ENCODE results near the gene CDC42BPA. TPM values are rescaled to one million over a fixed set of nuclear protein-coding genes. Genes with fewer than 3 reads are reported as not detected.
"Not testable (repeated sequence)": the region's sequence is repeated elsewhere in the genome, so short reads cannot be mapped to it uniquely, and the experiment has no call there.

Gene CDC42BPA
- total and polyA plus RNA-seq, 2 of the 8 experiments (the other 6 are each of a cell fraction or from before 2014, with no cell fraction given), result 7.1 to 28.5 TPM

DNA sequence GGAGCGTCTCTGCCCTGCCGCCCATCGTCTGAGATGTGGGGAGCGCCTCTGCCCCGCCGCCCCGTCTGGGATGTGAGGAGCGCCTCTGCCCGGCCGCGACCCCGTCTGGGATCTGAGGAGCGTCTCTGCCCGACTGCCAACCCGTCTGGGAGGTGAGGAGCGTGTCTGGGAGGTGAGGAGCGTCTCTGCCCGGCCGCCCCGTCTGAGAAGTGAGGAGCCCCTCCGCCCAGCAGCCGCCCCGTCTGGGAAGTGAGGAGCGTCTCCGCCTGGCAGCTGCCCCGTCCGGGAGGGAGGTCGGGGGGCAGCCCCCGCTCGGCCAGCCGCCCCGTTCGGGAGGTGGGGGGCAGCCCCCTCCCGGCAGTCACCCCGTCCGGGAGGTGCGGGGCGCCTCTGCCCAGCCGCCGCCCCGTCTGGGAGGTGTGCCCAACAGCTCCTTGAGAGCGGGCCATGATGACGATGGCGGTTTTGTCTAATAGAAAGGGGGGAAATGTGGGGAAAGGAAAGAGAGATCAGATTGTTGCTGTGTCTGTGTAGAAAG is 42.1 kb downstream of the CDC42BPA start:
- H4K8ac ChIP-seq (ENCODE audit: extremely low read depth, insufficient read depth, low read length); H4K5ac ChIP-seq (ENCODE audit: insufficient read length, low read depth, low read length); H3K18ac ChIP-seq (ENCODE audit: extremely low read depth, low read length); H2BK120ac ChIP-seq (replicated peaks; ENCODE audit: low read depth, low read length); H3K4me2 ChIP-seq (ENCODE audit: insufficient read depth in 1 of 2, low read depth in 2 of 2, low read length in 2 of 2); H3K4me3 ChIP-seq (ENCODE audit: extremely low read depth in 1 of 4, insufficient read depth in 2 of 4, low read depth in 3 of 4, low read length in 4 of 4); FAIRE-seq; H2BK12ac ChIP-seq (ENCODE audit: low read depth, low read length); H3K79me1 ChIP-seq (ENCODE audit: low read depth, low read length); DNase-seq (ENCODE audit: low read depth in 1 of 2, low spot score in 2 of 2); H2AFZ ChIP-seq (ENCODE audit: low read length); H2AK5ac ChIP-seq (ENCODE audit: low read depth, low read length); H4K91ac ChIP-seq (replicated peaks; ENCODE audit: insufficient read length, low read length); H3K36me3 ChIP-seq (ENCODE audit: control insufficient read depth in 2 of 4, insufficient read depth in 4 of 4, low read length in 3 of 4); POLR2A ChIA-PET (ENCODE audit: partially characterized antibody); H3K27ac ChIP-seq (ENCODE audit: low read depth, low read length); H2BK15ac ChIP-seq (ENCODE audit: low read length); H3K4me1 ChIP-seq (replicated peaks in 1 of 4; ENCODE audit: control insufficient read depth in 3 of 4, insufficient read depth in 4 of 4, low read length in 3 of 4); H3K27me3 ChIP-seq (replicated peaks in 1 of 4; ENCODE audit: control insufficient read depth in 3 of 4, extremely low read depth in 1 of 4, insufficient read depth in 3 of 4, low read length in 3 of 4); H3K23me2 ChIP-seq (ENCODE audit: low read depth, low read length); H3K56ac ChIP-seq (replicated peaks; ENCODE audit: insufficient read length, low read depth, low read length); H4K20me1 ChIP-seq (replicated peaks in 1 of 2; ENCODE audit: control insufficient read depth in 1 of 2, insufficient read depth in 2 of 2, low read length in 2 of 2); H3K14ac ChIP-seq (ENCODE audit: insufficient read length); CTCF ChIA-PET (ENCODE audit: partially characterized antibody); H2BK5ac ChIP-seq (ENCODE audit: low read depth, low read length); H2BK20ac ChIP-seq (ENCODE audit: low read length); H3K4ac ChIP-seq (replicated peaks; ENCODE audit: insufficient read length, low read depth, low read length); H3K23ac ChIP-seq (ENCODE audit: insufficient read length); H3K9ac ChIP-seq (replicated peaks in 1 of 4; ENCODE audit: extremely low read depth in 1 of 4, low read depth in 3 of 4, low read length in 3 of 4): not testable (repeated sequence)
- Histone ChIP-seq H3K9me3 (ENCODE audit: insufficient read depth in 2 of 2, low read depth in 1 of 2, low read length in 1 of 2) (peaks cover 0 to 15% of the 10 kb centered on the region in 2 experiments; a peak in 2 of 4 replicates), H3K79me2 (ENCODE audit: control insufficient read depth in 1 of 2, insufficient read depth in 2 of 2, low read length in 2 of 2) (peaks cover 0 to 64% of the 10 kb centered on the region in 2 experiments; a peak in 2 of 4 replicates)
- 100% methylated on average over 4 of the region's 44 CpGs; no CpG with 5 or more reads in 1 of the 2 experiments for WGBS, 2 experiments (ENCODE audit: extremely low coverage in 1 of 2, insufficient coverage in 1 of 2, insufficient read length in 1 of 2, insufficient replicate concordance in 2 of 2, low coverage in 1 of 2, low lambda C conversion rate in 2 of 2, missing lambda C conversion rate in 1 of 2)

Data from H1 (cell line).